ENCODE measurements around the gene S100A8.

Gene S100A8

DNA sequence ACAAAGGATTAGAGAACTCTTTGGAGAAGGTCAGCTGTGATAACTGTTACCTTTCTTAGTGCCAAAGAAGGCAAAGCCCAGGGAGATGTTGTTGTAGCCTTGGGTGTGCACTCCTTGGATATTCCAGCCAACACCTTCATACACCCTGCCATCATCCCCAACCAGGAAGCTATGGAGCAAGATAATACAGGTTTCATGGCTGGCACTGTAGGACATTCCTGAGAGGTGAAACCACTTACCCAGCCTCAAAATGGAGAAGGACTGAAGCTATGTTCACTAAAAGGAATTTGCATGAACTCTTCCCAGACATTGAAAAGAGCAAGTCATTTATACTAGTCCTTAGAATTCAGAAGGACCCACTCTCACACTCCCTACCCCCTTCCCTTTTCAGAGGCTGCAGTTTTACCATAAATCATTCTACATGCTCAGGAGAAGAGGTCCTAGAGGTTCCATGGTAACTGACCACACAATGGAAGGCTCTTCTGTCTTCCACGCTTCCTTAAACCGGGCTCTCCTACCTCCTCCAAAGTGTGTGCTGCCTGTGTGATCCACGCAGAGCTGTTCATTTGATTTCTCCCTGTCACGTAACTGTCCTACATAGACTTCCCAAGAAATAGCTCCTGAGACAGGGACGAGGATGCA lies 47.7 kb downstream of the S100A8 start:
- TF ChIP-seq, protein P1, sequence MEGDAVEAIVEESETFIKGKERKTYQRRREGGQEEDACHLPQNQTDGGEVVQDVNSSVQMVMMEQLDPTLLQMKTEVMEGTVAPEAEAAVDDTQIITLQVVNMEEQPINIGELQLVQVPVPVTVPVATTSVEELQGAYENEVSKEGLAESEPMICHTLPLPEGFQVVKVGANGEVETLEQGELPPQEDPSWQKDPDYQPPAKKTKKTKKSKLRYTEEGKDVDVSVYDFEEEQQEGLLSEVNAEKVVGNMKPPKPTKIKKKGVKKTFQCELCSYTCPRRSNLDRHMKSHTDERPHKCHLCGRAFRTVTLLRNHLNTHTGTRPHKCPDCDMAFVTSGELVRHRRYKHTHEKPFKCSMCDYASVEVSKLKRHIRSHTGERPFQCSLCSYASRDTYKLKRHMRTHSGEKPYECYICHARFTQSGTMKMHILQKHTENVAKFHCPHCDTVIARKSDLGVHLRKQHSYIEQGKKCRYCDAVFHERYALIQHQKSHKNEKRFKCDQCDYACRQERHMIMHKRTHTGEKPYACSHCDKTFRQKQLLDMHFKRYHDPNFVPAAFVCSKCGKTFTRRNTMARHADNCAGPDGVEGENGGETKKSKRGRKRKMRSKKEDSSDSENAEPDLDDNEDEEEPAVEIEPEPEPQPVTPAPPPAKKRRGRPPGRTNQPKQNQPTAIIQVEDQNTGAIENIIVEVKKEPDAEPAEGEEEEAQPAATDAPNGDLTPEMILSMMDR (IDR thresholded peaks at IDR 0.05): no peak
- no peak overlapping the region for H2AFZ ChIP-seq
- H3K4me3 ChIP-seq (ENCODE audit: low read depth, low read length): no peak overlapping the region
- no peaks in the 10 kb centered on the region for H3K4me1 ChIP-seq
- no peak overlapping the region for H3K4me2 ChIP-seq (ENCODE audit: low read length)
- H3K27ac ChIP-seq: no peak overlapping the region
- H3K36me3 ChIP-seq (ENCODE audit: control insufficient read depth, insufficient read depth, low read length): no peaks in the 10 kb centered on the region
- H3K79me2 ChIP-seq: no peaks in the 10 kb centered on the region
- no peaks in the 10 kb centered on the region for H3K9me3 ChIP-seq (ENCODE audit: control insufficient read depth, low read length)
- no peaks in the 10 kb centered on the region for H3K27me3 ChIP-seq (ENCODE audit: control insufficient read depth, insufficient read depth, low read length)
- H3K9ac ChIP-seq: no peak overlapping the region

DNA sequence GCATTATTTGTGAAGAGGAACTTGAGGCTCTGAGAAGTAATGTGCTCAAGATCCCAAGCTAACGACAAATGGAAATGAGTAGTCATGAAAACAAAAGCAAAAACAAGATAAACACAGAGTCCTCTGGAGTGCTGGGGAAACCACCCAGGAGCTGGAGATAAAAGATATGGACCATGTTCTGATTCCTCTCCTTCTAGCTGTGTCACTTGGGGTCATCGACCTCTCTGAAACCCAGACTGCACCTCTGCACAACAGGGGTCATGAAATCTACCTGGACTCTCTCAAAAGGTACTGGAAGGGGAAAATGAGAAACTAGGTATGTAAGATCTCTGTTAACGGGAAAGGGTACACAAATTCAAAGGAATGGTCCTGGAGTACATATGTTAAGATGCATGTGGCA lies 48.7 kb downstream of the S100A8 start:
- Histone ChIP-seq H3K9ac (no peak overlapping the region), H2AFZ (no peak overlapping the region), H3K4me3 (ENCODE audit: low read depth, low read length) (no peak overlapping the region), H3K4me1 (no peaks in the 10 kb centered on the region), H3K27ac (no peak overlapping the region), H3K9me3 (ENCODE audit: control insufficient read depth, low read length) (no peaks in the 10 kb centered on the region), H3K4me2 (ENCODE audit: low read length) (no peak overlapping the region), H3K36me3 (ENCODE audit: control insufficient read depth, insufficient read depth, low read length) (no peaks in the 10 kb centered on the region), H3K27me3 (ENCODE audit: control insufficient read depth, insufficient read depth, low read length) (no peaks in the 10 kb centered on the region), H3K79me2 (no peaks in the 10 kb centered on the region)
- TF ChIP-seq, protein P1 (IDR thresholded peaks at IDR 0.05): no peak

DNA sequence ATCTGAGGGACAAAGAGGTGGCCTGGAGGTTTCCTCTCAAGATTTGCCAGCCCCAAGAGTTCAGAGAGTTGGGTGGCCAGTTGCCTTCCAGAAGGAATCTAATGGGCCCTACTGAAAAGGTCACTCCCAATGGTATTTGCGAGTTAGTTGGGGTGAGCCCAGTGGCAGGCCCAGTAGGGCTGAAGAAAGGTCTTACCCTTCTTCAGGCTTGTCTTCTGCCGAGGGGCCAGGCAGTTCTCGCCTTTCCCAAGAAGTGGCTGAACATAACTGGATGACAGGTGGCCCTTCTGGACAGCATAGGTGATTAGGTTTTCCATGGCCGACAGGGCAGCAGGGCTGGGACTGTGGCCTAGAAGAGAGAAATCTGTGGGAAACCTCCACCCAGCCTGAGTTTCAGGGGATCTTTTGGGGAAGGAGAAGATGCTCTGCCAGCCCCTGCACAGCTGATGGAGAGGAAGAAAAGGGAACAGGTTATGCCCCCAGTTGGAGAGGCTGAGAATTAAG lies 49.4 kb downstream of the S100A8 start:
- Histone ChIP-seq H2AFZ (no peak overlapping the region), H3K27me3 (ENCODE audit: control insufficient read depth, insufficient read depth, low read length) (no peaks in the 10 kb centered on the region), H3K9ac (no peak overlapping the region), H3K36me3 (ENCODE audit: control insufficient read depth, insufficient read depth, low read length) (no peaks in the 10 kb centered on the region), H3K4me1 (no peaks in the 10 kb centered on the region), H3K4me3 (ENCODE audit: low read depth, low read length) (no peak overlapping the region), H3K4me2 (ENCODE audit: low read length) (no peak overlapping the region), H3K79me2 (no peaks in the 10 kb centered on the region), H3K9me3 (ENCODE audit: control insufficient read depth, low read length) (no peaks in the 10 kb centered on the region), H3K27ac (no peak overlapping the region)
- TF ChIP-seq, protein P1 (IDR thresholded peaks at IDR 0.05): no peak

DNA sequence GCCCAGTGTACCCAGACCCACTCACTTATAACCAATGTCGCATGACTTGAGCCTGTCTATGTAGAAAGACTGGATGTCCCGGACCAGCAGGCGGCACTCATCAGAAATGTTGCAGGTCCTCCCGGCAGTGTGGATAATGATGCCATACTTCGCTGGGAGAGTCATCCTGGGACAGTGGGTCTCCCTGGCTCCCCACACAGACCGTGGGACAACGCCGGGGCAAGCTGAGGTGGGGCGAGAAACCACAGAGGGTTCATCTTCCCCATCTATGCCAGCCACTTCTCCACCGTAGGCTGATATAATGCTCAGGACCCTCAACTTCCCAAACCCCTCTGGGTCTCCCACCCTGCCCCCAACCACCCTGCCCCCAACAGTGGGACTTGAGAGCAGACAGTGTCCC lies 50.5 kb downstream of the S100A8 start:
- H3K4me2 ChIP-seq (ENCODE audit: low read length): no peak overlapping the region
- H3K4me1 ChIP-seq: no peaks in the 10 kb centered on the region
- no peaks in the 10 kb centered on the region for H3K36me3 ChIP-seq (ENCODE audit: control insufficient read depth, insufficient read depth, low read length)
- no peak overlapping the region for H3K27ac ChIP-seq
- TF ChIP-seq, protein P1 (IDR thresholded peaks at IDR 0.05): no peak
- H3K79me2 ChIP-seq: no peaks in the 10 kb centered on the region
- no peak overlapping the region for H3K9ac ChIP-seq
- no peak overlapping the region for H2AFZ ChIP-seq
- no peaks in the 10 kb centered on the region for H3K9me3 ChIP-seq (ENCODE audit: control insufficient read depth, low read length)
- H3K4me3 ChIP-seq (ENCODE audit: low read depth, low read length): no peak overlapping the region
- H3K27me3 ChIP-seq (ENCODE audit: control insufficient read depth, insufficient read depth, low read length): no peaks in the 10 kb centered on the region

Measured in parathyroid adenoma (tissue), 2 donors.